Measurements from ENCODE around the gene NWD2.

DNA sequence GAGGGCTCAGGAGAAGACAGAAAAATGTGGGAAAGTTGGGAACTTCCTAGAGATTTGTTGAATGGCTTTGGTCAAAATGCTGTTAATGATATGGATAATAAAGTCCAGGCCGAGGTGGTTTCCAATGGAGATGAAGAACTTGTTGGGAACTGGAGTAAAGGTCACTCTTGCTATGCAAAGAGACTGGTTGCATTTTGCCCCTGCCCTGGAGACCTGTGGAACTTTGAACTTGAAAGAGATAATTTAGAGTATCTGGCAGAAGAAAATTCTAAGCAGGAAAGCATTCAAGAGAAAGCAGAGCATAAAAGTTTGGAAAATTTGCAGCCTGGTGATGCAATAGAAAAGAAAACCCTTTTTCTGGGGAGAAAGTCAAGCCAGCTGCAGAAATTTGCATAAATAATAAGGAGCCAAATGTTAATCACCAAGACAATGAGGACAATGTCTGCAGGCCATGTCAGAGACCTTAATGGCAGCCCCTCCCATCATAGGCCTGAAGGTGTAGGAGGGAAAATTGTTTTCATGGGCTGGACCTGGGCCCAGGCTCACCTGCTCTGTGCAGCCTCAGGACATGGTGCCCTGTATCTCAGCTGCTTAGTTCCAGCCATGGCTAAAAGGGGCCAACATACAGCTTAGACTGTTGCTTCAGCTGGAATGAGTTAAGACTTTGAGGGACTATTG lies 237.8 kb downstream of the NWD2 start:
- TF ChIP-seq, protein P1, sequence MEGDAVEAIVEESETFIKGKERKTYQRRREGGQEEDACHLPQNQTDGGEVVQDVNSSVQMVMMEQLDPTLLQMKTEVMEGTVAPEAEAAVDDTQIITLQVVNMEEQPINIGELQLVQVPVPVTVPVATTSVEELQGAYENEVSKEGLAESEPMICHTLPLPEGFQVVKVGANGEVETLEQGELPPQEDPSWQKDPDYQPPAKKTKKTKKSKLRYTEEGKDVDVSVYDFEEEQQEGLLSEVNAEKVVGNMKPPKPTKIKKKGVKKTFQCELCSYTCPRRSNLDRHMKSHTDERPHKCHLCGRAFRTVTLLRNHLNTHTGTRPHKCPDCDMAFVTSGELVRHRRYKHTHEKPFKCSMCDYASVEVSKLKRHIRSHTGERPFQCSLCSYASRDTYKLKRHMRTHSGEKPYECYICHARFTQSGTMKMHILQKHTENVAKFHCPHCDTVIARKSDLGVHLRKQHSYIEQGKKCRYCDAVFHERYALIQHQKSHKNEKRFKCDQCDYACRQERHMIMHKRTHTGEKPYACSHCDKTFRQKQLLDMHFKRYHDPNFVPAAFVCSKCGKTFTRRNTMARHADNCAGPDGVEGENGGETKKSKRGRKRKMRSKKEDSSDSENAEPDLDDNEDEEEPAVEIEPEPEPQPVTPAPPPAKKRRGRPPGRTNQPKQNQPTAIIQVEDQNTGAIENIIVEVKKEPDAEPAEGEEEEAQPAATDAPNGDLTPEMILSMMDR (IDR thresholded peaks at IDR 0.05), result no peak
- TF ChIP-seq EP300 (IDR thresholded peaks at IDR 0.05), result no peak
